EL (cell line): ENCODE data around the gene SMIM35.

Experiments used
- DNase-seq: peaks from one replicate; pipeline ENCODE4 v3.0.0-alpha.2; 2016

Gene SMIM35

GRCh38 chr11:118057251-118058145 is 29.3 kb downstream of the SMIM35 start:
- DNase-seq, result no peak

- DNase-seq, result no peak
Measured at GRCh38 chr11:118056806-118057205, 30.0 kb downstream of the SMIM35 start.

- DNase-seq, result no peak
Measured at GRCh38 chr11:118055966-118056365, 30.8 kb downstream of the SMIM35 start.

DNA sequence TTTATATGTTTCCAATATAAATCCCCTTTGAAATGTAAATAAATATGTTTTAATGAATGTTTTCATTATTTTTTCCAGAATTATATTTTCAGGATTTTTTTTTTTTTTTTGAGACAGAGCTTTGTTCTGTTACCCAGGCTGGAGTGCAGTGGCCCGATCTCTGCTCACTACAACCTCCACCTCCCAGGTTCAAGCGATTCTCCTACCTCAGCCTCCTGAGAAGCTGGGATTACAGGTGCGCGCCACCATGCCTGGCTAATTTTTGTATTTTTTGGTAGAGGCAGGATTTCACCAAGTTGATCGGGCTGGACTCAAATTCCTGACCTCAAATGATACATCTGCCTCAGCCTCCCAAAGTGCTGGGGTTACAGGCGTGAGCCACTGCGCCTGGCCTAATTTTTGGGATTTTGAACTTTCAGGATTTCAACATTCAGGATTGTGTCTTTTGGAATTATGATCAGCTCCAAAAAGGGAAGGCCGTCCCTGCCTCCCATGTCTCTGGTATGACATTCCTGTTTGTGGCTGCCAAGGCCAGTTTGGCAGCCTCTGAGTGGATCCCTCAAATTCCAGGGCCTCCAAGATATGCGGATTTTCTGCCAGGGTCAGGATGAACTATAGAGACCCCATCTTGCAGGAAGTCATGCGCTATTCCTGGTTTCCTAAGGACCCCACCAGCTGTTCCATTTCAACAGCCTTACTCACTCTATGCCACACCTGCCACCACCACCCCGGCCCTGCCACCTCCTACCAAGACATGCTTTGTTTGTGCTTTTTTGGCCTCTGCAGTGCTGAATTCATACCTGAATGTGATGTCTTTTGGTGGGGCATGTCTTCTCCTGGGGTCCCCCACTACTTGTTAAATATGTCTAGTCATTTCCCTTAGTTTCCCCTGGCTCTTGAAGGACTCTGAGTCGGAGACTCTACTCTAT is 31.8 kb downstream of the SMIM35 start:
- no peak for DNase-seq

- no peak for DNase-seq
Measured at GRCh38 chr11:118052581-118053206, 34.1 kb downstream of the SMIM35 start.

- DNase-seq, result no peak
Measured at GRCh38 chr11:118051611-118052461, 34.9 kb downstream of the SMIM35 start.

DNA sequence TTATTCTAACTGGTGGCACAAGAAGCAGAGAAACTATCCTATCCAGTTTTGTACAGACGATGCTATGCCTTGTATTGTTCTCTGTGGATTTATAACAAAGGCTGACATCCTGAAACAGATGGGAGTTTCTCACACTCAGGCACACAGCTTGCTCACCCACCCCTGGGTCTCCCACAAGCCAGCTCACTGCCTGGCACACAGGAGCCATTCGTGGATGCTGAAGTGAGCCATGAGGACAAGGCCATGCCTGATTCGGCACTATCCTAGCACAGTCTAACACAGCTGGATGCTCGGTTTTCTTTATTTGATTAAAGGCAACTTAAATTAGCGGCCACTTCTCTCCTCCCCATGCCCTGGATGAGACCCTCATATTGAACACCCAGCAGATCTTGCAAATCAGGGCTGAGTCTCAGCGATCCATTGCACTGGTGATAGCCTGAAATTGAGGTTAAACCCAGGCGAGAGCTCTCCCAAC is 35.6 kb downstream of the SMIM35 start:
- no peak for DNase-seq

DNA sequence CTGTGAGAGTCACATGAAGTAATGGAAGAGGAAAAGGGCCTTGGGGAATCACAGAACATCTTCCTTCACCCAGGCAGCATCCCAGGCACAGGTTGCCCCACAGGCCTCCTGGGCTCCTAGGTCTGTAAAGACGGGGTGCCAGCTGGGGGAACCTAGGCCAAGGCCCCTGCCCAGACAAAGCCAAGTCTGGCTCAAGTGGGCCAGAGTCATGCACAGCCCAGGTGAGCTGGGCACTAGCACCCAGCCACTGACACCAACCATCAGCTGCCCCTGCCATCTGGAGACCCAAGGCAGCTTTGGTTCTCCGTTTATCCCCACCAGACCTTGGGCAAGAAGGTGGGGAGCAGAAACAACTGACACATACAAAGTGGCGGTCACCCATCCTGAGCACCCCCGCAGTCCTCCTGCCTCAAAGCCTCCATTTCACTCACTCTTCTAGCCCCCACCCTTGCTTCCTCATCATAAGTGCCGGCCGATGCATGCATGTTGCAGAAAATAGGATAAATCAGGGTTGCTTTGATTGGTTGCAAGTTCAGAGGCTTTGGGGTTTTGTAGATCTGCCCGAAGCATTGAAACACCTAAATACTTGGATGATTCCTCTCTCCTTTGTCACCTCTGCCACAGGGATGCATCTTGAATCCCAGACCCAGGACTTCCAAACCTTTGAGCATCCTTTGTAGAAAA is 36.4 kb downstream of the SMIM35 start:
- no peak for DNase-seq

GRCh38 chr11:118049771-118050170 is 37.0 kb downstream of the SMIM35 start:
- DNase-seq, result no peak

- DNase-seq, result no peak
Measured at GRCh38 chr11:118048472-118049370, 38.0 kb downstream of the SMIM35 start.

- no peak for DNase-seq
Measured at GRCh38 chr11:118047749-118048148, 39.0 kb downstream of the SMIM35 start.

DNA sequence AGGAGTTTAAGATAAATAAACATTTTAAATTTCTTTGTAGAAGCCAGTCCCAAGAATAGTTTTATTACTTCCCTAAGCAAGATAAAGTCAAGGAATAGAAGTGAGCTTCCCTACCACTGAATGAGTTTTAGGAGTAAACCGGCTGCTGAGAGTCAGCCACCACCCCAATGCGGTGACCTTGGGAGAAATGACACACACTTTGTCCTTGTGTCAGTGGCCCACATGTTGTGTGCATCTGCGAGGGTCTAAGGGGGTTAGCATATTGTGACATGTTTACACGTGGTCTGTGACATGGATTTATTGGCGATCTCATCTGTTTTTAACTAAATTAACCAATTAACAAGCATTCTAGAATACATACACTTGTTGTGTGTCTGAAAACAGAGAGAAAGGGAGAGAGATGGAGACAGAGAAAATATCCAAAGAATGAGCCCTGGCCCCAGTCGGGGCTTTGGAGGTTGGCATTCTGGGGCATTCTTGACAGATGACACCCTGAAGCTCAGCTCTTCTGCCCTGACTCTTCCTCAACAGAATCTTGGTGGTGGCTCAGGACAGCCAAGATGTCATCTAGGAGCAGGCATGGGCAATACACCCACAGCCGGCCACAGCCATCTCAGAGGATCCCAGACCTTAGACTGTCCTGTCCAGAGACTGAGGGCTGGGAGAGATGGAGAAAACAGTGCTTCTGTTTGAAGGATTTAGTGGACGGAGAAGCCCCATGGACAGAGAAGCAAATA is 39.6 kb downstream of the SMIM35 start:
- no peak for DNase-seq

GRCh38 chr11:118046051-118046963 is 40.5 kb downstream of the SMIM35 start:
- no peak for DNase-seq

DNA sequence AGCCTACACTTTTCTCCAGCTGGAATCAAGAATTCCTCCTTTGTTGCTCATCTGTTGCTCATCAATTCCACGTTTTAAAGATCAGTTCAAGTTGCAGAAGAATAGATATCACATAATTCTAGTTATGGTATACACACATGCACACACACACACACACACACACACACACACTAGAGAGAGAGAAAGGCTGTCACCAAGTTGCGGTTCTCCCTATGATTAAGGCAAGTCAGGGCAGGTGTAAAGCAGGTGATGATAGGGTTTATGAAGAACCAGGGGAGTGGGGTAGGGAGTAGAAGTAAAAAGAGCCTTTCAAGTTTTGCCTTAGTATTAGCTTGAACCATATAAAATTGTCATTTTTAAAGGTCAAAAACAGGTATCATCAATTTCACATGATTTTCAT is 41.6 kb downstream of the SMIM35 start:
- no peak for DNase-seq

DNA sequence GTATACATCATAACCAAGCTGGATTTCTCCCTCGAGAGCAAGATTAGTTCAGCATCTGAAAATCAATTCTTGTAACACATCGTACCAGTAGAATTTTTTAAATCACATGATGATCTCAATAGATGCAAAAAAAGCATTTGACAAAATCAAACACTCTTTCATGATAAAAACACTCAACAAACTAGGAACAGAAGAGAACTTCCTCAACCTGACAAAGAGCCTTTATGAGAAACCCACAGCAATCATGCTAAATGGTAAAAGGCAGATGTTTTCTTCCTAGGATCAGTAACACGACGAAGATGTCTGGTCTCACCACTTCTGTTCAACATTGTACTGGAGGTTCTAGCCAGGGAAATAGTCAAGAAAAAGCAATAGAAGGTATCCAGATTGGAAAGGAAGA is 44.0 kb downstream of the SMIM35 start:
- DNase-seq, result no peak

GRCh38 chr11:118042141-118042540 is 44.6 kb downstream of the SMIM35 start:
- DNase-seq, result no peak

DNA sequence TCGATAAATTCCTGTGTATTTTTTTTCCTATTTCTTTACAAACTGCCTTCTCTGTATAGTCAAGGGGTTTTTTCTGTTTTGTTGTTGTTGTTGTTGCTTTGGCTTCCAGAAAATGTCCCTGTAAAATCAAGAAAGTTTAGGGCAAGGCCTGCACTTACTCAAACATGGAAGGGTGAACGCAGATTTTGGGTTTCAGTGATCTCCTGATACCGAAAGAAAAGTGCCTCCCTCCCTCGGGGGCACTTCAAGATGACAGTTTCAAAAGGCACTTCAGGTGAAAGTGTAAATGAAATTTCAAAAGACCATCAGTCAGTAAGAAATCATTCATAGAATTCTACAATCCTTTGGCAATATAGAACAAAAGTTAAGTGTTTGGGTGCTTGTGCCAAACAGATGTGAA is 53.3 kb downstream of the SMIM35 start:
- DNase-seq, result no peak

GRCh38 chr11:118028626-118029025 is 58.1 kb downstream of the SMIM35 start:
- no peak for DNase-seq

DNA sequence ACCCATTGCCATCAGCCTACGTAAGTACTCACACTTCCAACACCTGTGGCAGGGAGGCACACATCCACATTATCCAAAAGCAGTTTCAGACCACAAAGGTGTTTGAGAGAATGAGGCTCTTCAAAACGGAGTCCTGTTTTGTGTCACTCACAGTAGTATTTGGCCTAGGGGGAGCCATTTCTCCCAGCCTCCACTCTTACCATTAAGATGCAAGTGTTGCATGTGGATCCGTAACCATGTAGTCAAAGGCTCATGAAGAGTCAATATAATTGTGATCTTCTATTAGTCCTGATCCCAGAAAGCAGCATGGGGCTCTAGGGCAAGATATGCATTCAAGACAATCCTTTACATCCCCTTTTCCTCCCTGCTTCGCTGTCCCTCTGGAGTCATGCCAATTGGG is 59.1 kb downstream of the SMIM35 start:
- DNase-seq, result no peak
